Ammon's horn (tissue), 1 donor: Measurements from ENCODE around the gene SEC14L5.
A peak's percentile ranks its signal among the peaks of the same experiment; 100 is the strongest.
"Not testable (repeated sequence)": the region's sequence is repeated elsewhere in the genome, so short reads cannot be mapped to it uniquely, and the experiment has no call there.

ENCODE experiments used
- DNase-seq: peaks from one replicate; pipeline ENCODE4 v3.0.0-alpha.2; 2016; ENCODE audit warnings: low spot score

SEC14L5 gene

DNA sequence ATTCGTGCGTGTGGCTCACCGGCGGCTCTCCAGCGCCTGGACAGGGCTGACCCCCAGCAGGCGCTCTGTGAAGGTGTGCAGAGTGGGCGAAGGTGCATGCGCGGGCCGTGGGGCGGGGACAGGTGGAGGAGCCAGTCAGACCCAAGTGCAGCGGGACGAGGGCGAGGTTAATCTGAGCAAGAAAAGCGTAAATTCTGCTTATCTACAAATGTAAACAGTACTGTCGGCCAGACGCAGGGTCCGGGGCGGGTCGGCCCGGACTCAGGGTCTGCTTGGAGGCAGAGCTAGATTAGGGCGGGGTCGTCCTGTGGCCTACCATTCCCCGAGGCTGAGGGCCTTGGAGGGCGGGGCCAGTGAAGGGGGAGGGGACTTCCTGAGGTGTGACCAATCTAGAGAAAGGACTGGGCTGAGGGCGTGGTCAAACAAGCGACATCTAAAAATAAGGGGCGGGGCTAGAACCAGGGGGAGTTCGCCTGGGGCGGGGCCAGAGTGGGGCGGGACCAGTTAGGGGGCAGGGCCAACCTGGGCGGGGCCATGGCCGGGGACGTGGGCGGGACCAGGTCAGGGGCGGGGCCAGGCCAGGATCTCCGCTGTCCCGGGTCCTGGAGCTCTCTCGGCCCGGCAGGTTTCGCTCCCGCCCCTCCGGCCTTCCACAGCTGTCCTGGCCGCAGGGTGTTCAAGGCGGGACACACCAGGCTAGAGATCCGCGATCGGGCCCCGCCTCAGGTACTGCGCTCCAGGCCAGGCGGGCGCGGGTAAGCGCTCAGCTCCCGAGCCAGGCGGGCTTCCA is at the start of gene SEC14L5:
Gene SEC14L5 (plus strand): TSS at position 611 of the 790 bp plus-strand sequence. CDS start 994 bp downstream, outside the sequence.
- DNase-seq, result peak; percentile 99

DNA sequence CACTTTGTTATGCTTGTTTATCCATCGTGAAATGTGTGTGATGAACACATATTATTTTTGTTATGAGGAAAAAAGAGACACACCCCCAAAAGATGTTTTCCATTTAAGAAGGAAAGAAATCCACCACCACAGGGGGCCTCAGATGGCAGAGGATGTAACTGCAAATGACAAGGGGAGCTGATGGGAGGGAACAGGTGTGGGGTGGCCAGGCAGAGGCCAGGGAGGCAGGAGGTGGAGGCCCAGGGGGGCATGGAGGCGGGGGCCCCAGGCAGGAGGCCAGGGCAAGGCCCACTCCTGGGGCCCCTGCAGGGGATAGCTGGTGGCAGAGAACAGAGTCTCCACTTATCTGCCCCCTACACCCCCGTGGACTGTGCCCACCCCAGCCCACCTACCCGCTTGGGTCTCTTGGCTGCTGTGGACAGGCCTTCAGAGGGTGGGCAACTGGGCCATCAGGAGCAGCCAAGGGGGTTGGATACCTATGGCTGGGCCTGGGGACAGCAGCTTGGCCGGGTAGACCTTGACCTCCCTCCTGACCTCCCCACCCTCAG is 49.2 kb upstream of the SEC14L5 start:
- no peak for DNase-seq

DNA sequence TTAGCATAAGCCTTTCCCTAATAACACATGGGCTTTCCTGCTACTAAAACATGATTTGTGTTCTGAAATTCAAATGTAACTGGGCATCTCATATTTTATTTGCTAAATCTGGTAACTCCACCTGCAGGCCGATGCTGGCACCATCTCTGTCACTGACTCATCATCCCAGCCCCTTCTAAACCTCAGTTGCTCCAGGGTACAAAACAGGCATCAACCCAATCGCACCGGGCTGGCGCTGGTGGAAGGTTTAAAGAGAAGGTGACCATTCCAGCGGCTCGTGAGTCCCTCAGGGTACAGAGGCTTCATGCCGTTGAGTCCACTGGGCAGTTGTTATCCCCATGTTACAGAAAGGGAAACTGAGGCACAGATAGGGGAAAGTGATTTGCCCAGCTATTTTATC is 48.3 kb upstream of the SEC14L5 start:
- no peak for DNase-seq

DNA sequence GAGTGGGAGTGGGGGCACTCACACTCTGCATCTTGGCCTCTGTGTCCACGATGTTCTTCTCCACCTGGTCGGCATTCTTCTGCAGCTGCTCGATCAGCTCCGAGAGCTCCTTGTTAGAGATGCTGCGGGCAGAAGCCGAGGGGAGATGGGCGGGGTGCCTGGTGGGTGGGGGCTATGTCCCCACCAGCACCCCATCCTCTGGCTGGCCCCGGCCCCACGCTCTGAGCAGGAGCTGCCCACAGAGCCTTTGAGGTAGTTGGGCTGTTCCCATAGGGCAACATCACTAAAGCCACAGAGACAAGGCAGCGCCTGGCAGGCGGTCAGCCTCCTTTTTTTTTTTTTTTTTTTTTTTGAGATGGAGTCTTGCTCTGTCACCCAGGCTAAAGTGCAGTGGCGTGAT is 47.3 kb upstream of the SEC14L5 start:
- DNase-seq, result no peak

DNA sequence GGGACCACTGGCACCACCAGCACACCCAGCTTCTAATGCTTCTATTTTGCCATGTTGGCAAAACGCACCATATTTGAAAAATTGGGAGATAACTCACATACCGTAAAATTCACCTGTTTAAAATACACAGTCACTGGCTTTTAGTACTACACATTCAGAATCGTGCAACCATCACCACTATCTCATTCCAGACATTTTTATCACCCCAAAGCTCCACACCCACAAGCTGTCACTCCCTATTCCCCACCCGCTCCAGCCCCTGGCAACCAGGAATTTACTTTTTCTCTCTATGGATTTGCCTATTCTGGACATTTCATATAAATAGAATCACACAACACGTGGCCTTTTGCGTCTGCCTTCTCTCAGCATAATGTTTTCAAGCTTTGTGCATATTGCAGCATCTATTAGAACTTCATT is 46.2 kb upstream of the SEC14L5 start:
- no peak for DNase-seq

DNA sequence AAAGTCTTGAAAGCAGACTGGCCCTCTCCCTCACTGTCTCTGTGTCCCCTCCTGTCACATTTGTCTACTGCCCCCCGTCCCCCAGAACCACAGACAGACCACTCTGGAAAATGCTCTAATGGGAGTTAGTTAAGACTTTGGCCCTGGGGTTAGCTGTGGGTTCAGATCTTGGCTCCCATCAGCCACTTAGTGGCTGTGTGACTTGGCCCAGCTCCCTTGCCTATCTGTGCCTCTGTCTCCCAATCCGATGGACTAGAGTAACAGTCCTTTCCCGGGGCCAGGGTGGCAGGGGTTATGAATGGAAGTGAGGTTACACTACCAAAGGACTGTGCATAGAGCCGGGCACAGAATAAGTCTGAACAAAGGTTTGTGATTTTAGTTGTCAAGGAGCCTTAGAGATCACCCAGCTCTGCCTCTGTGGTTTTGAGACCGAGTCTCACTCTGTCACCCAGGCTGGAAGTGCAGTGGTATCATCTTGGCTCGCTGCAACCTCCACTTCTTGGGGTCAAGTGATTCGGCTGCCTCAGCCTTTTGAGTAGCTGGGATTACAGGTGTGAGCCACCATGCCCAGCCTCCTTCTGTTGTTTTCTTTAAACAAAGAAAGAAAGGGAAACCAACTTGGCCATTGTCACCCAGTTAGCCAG is 44.9 kb upstream of the SEC14L5 start:
- DNase-seq, result no peak

DNA sequence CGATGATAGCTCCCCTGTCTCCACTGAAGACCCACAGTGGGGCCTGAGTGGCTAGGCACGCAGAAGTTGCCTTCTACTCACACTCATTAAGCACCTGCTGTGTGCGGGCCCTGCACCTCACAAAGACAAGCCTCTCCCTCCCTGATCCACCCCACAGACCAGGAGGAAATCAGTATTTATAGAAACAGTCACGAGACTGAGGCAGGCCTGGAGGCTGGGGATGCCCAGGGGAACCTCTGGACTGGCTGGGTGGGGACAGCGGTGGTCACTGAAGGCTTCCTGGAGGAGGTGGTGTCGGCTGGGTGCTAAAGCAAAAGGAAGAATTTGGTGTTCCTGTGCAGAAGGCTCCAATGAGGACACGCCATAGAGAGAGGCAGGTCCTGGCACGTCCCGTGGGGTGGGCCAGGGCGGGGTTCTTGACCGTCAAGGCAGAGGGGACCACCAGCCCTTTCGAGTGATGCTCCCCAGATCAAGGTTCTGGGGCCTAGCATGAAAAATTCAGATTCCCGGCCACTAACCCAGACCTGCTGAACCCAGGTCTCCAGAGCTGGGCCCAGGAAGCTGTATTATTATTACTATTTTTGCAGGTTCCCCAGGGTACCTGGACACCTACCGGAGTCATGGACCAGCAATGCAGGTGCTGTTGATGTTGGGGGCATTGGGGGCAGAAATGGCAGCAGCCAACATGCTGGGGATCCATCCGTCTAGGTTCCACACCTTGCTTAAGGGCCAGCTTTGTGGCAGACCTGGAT is 44.2 kb upstream of the SEC14L5 start:
- no peak for DNase-seq

DNA sequence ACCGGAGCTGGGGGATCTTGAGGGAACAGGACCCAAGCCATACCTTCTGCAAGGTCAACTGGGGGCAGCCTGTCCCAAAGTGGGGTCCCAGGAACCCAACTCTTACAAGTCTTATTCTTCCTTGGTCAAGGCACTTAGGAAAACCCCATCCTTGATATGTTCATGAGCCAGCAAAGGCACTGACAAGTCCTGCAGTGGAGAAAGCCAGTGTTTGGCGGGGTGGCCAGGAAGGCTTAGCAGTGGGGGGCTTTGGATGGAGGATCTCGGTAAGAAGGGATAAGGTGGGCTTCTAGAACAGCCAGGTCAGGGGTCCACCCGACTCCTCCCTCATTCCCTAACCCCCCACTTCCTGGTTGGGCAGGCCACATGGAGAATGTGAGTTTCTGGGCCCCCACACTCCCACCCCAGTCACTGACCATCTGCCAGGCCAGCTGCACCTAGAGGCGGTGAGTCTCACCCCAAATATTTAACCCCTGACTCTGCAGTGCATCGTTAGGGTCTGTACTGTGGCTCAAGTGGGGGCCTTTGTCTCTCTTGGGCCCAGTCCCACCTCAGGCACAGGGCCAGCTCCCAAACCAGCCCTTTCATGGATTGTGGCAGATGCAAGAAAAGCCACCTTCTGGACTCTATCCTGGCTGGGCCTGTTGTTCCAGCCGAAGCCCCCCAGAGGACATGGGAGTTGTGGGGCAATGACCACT is 43.5 kb upstream of the SEC14L5 start:
- no peak for DNase-seq

DNA sequence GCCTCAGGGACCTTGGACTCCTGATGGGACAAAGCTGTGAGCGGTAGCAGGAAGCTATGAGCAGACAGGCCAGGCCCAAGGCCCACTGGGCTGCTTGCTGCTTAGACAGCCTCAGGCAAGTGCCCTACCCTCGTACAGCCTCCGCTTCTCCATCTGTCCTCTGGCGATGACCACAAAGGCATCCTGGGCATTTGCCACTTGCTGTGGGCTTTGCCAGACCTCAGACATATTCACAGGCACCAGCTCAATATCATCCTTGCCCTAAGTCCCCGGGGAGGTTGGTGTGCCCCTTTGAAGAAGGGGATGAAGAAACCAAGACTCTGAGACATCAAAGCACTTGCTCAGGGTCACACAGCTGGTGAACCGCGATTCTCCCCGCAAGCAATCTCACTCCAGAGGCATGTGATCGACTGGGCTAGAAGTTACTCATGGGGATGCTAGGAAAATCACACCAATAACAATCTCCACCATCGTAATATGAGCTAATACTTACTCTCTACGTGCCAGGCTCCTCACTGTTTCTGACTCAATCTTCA is 42.8 kb upstream of the SEC14L5 start:
- DNase-seq, result no peak

DNA sequence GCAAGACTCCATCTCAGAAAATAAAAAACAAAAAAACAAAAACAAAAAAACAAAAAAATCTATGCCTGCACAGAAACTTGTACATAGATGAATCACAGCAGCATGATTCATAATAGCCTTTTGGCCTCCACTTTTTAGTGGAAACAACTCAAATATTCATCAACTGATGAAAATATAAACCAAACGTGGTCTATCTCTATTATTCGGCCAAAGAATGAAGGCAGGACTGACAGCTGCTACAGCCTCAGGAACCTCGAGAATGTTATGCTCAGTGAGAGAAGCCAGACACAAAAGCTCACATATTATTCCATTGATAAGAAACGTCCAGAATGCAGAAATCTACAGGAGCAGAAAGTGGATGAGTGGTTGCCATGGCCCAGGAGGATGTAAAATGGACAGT is 41.0 kb upstream of the SEC14L5 start:
- no peak for DNase-seq

DNA sequence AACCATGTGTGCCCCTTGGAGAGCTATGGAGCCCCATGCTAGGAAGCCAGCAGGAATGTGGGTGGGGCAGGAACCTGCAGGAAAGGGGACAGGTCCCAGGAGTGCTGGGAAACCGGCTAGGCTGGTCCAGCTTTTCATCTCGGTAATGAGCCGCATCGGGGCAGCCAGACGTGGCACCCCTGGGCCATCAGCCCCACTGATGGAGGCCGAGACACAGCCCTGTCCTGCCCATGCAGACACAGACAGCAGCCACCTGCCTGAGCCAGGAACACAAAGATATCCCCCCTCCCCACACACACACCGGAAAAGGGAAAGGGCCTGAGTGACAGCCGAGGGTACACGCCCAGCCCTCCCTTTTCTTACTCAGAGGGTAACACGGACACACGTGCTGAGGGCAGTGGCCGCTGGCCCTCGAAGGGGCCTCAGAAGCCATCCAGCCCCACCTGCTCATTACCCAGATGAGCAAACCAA is 39.3 kb upstream of the SEC14L5 start:
- no peak for DNase-seq

DNA sequence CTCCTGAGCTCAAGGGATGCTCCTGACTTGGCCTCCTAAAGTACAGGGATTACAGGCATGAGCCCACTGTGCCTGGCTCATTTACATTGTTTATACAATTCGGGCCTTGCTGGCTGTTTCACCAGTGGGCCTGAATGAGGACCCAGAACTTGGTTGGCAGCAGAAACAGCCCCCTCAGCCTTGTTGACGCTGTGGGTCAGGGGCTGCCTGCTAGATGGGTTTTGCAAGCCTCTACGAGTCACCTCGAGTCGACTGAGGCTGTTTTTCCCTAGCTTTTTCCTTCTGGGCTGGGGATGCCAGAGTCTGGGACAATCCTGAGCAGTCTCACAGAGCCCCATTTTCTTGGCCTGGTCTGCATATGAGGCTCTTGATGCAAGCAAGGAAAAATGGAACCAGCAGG is 37.3 kb upstream of the SEC14L5 start:
- no peak for DNase-seq

DNA sequence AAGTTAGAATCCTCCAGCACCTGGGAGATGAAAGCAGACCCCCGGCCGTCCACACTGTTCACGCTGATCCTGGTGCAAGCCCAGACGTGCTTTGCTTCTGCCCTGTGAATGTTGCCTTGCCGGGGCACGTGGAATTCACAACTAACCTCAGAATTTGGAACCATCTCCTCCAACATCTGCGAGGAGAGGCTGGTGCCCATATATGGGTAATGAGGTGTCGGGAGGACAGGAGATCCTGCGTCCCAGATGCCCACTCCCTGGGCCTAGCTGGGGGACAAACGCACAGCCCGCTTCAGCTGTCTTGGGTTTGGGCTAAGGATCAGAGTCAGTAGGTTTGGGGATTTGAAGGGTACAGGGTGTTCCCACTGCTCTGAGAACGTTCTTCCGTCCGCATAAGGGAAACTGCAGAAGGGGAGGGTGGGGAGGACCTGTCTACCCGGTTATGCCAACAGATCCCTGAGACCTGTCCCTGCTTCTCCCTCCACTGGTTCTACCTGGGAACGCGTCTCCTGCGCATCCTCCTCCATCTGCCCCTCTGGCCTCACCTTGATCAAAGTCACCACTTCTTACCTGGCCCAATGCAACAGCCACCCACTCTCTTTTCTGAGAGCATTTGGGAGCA is 35.3 kb upstream of the SEC14L5 start:
- DNase-seq, result no peak

DNA sequence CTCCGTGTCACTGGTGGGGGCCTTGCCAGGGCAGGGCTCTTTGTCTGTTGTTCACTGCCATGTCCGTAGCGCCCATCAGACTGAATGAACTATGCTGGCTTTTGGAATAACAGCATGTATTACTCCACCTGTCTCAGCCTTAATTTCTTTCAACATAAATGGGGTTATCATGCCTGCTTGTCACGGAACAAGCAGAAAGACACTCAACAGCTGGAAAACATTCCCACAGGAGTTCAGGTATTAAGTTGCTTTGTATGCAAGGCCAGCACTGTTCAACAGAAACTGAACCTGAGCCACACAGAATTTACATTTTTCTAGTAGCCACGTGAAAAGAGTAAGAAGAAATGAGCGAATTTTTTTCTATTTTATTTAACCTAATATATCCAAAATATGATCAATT is 34.3 kb upstream of the SEC14L5 start:
- no peak for DNase-seq

DNA sequence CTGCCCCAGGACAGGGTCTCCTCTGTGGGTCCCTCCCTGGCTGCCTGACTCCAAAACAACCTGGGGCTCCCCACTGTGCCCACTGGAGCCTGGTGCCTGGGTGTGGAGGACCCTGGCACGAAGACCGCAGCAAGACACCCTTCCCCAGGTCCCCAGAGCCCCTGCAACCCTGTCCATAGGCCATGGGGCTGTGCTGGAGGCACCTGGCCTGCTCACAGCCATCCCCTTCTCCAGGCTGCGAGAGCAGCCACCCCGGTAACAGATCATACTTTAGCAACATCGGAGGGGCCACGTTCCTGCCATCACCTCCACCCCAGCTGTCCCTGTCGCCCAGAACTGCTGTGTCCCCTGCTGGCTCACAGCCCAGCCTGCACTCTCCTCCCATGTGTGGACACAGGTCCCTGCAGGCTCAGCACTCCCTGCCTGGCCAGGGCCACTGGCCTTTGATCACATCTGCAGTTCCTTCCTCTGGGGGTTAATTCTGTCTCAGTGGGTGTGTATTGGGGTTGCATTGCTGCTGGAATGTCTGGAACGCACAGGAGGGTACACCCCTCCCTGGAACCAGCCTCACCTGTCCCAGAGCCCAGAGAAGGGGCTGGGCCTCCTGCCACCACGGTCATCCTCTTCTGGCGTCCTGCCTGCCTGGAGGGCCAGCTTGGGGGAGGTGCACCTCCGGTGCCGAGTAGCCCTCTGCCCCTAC is 33.4 kb upstream of the SEC14L5 start:
- DNase-seq, result no peak

DNA sequence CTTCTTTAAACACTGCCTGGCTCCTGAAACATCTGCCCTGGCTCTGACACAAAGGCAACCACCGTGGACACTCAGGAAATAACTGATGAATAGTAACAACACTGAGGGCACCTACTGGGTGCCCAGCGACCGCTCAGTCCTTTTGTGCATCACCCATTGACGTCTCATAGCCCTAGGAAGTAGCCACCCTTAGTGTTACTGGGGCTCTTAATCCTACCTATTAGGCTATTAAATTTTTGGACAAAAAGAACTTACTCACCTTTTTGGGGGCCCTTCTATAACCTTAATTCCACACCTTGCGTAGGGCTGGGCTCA is 32.9 kb upstream of the SEC14L5 start:
- DNase-seq, result no peak

DNA sequence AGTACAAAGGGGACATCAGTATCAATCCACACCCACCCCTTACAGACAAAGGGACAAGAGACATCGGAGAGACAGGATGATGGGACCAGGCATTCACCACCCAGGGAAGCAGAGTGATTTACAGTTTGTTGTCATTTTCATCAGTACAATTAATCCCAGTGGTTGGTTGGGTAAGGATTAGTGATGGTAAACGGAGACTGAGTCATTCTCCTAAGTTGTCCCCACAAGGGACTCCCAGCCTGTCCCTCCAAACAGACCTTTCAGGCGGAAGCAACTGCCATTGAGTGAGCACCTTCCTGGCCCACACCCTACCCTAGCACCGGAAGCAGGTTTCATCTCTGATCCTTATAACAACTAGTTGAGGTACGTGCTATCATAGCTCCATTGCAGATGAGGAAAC is 32.3 kb upstream of the SEC14L5 start:
- no peak for DNase-seq

DNA sequence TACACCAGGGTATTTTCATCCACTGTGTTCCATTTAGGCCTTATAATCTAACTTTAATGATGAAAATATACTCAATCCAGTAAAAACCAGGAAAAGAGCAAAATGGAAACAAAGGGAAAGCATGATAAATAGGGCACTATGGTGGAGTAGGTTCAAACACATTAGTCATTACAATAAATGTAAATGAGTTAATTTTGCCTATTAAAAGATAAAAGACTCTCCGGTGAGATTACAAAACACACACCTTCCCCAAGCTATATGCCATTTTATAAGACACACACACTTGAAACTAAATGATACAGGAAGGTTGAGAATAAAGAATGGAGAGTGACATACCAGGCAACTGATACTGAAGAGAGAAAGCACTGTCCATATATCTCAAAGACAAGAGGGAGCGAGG is 31.2 kb upstream of the SEC14L5 start:
- no peak for DNase-seq

DNA sequence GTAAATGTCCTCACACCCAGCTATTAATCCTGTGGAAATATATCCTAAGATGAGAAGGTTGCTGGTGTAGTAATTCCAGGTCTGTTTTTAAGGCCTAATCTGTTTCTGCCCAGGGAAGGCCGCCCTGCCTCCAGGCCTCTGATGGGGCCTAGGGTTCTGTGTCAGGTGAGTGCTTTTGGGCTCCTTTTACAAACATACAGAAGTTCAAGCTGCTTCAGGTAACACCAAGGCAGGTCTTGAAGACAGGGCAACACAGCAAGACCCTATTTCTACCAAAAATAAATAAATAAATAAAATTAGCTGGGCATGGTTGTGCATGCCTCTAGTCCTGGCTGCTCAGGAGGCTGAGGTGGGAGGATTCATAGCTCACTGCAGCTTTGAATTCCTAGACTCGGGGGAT is 30.5 kb upstream of the SEC14L5 start:
- no peak for DNase-seq

DNA sequence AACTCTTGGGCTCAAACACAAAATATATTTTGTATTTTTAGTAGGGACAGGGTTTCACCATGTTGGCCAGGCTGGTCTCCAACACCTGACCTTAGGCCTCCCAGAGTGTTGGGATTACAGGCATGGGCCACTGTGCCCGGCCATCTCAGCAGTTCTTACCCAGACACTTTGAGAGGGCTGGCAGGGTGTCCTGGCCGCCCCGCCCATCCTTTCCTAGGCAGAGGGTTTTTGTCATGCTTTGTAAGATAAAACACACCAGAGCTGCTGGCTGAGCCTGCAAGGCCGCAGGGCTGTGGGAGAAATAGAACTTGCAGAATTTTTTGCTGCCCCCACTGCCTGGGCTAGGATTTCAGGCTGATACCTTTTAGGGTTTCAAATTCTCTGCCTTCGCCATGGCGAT is 29.9 kb upstream of the SEC14L5 start:
- DNase-seq, result no peak

DNA sequence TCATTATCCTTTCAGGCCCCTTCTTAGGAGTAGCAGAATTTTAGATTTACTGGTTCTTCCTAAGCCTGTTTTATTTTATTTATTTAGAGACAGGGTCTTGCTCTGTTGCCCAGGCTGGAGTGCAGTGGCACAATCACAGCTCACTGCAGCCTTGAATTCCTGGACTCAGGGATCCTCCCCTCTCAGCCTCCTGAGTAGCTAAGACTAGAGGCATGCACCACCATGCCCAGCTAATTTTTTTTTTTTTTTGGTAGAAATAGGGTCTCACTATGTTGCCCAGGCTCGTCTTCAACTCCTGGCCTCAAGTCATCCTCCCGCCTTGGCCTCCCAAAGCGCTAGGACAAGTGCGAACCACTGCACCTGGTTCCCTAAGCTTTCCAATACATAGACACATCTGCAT is 28.5 kb upstream of the SEC14L5 start:
- DNase-seq, result not testable (repeated sequence)
